WTC11 (cell line): Measurements from ENCODE around the gene GK2.

ENCODE experiments used
- GABPB1 ChIP-seq: sonication (generic); formaldehyde crosslinking; IDR thresholded peaks from 2 replicates; pipeline ENCODE4 v1.8.1; 2023; ENCODE audit warnings: mild to moderate bottlenecking, missing genetic modification reagents
- NR2C2 ChIP-seq: sonication (generic); formaldehyde crosslinking; IDR thresholded peaks from 2 replicates; pipeline ENCODE4 v1.8.0; 2022; ENCODE audit warnings: mild to moderate bottlenecking, missing genetic modification reagents
- TEAD1 ChIP-seq: sonication (generic); formaldehyde crosslinking; IDR thresholded peaks from 2 replicates; pipeline ENCODE4 v1.8.0; 2022; ENCODE audit warnings: mild to moderate bottlenecking, missing genetic modification reagents
- TF ChIP-seq, protein P1 (sequence below): fragments of 200-600 bp; IDR thresholded peaks from 2 replicates; pipeline ENCODE4 v1.8.0; 2022; ENCODE audit warnings: antibody characterized with exemption
- TF ChIP-seq, protein P2 (sequence below): sonication (generic); formaldehyde crosslinking; conservative IDR thresholded peaks from 2 replicates; pipeline ENCODE4 v1.8.1; 2023; ENCODE audit warnings: mild to moderate bottlenecking, low read depth, missing genetic modification reagents, moderate library complexity
- TF ChIP-seq, protein P3 (sequence below): sonication (generic); formaldehyde crosslinking; IDR thresholded peaks from 2 replicates; pipeline ENCODE4 v1.8.0; 2022; ENCODE audit warnings: missing genetic modification reagents

DNA sequence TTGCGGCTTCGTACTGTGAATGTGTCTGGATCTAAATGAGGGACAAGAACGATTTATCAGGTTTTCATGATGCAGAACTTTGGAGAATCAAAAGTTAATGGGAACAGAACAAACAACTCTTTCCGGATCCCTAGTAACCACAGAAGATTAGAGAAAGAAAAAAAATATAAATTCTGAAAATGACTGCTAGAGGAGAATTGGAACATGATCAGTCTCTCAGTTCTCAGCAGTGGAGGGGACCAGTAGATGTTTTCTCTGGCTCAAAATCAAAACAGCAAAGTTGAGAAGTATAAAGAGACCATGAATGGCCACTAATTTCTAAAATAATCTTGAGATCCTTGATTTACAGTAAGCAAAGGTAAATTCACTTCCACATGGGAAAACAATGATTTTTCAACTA is 38.1 kb upstream of the GK2 start:
- TF ChIP-seq, protein P1, sequence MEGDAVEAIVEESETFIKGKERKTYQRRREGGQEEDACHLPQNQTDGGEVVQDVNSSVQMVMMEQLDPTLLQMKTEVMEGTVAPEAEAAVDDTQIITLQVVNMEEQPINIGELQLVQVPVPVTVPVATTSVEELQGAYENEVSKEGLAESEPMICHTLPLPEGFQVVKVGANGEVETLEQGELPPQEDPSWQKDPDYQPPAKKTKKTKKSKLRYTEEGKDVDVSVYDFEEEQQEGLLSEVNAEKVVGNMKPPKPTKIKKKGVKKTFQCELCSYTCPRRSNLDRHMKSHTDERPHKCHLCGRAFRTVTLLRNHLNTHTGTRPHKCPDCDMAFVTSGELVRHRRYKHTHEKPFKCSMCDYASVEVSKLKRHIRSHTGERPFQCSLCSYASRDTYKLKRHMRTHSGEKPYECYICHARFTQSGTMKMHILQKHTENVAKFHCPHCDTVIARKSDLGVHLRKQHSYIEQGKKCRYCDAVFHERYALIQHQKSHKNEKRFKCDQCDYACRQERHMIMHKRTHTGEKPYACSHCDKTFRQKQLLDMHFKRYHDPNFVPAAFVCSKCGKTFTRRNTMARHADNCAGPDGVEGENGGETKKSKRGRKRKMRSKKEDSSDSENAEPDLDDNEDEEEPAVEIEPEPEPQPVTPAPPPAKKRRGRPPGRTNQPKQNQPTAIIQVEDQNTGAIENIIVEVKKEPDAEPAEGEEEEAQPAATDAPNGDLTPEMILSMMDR: no peak
- TF ChIP-seq GABPB1 (no peak), NR2C2 (CRISPR knock-in tag) (no peak), TEAD1 (CRISPR knock-in tag) (no peak)
- TF ChIP-seq, protein P2, sequence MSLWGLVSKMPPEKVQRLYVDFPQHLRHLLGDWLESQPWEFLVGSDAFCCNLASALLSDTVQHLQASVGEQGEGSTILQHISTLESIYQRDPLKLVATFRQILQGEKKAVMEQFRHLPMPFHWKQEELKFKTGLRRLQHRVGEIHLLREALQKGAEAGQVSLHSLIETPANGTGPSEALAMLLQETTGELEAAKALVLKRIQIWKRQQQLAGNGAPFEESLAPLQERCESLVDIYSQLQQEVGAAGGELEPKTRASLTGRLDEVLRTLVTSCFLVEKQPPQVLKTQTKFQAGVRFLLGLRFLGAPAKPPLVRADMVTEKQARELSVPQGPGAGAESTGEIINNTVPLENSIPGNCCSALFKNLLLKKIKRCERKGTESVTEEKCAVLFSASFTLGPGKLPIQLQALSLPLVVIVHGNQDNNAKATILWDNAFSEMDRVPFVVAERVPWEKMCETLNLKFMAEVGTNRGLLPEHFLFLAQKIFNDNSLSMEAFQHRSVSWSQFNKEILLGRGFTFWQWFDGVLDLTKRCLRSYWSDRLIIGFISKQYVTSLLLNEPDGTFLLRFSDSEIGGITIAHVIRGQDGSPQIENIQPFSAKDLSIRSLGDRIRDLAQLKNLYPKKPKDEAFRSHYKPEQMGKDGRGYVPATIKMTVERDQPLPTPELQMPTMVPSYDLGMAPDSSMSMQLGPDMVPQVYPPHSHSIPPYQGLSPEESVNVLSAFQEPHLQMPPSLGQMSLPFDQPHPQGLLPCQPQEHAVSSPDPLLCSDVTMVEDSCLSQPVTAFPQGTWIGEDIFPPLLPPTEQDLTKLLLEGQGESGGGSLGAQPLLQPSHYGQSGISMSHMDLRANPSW: no peak
- TF ChIP-seq, protein P3, sequence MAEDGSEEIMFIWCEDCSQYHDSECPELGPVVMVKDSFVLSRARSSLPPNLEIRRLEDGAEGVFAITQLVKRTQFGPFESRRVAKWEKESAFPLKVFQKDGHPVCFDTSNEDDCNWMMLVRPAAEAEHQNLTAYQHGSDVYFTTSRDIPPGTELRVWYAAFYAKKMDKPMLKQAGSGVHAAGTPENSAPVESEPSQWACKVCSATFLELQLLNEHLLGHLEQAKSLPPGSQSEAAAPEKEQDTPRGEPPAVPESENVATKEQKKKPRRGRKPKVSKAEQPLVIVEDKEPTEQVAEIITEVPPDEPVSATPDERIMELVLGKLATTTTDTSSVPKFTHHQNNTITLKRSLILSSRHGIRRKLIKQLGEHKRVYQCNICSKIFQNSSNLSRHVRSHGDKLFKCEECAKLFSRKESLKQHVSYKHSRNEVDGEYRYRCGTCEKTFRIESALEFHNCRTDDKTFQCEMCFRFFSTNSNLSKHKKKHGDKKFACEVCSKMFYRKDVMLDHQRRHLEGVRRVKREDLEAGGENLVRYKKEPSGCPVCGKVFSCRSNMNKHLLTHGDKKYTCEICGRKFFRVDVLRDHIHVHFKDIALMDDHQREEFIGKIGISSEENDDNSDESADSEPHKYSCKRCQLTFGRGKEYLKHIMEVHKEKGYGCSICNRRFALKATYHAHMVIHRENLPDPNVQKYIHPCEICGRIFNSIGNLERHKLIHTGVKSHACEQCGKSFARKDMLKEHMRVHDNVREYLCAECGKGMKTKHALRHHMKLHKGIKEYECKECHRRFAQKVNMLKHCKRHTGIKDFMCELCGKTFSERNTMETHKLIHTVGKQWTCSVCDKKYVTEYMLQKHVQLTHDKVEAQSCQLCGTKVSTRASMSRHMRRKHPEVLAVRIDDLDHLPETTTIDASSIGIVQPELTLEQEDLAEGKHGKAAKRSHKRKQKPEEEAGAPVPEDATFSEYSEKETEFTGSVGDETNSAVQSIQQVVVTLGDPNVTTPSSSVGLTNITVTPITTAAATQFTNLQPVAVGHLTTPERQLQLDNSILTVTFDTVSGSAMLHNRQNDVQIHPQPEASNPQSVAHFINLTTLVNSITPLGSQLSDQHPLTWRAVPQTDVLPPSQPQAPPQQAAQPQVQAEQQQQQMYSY (CRISPR knock-in tag): no peak
